Tibial nerve (tissue), 4 donors: ENCODE data around the gene INTS12. TPM values are rescaled to one million over a fixed set of nuclear protein-coding genes. Genes with fewer than 3 reads are reported as not detected.

Experiments used
- DNase-seq, 2 donors: peaks; one replicate each; pipeline ENCODE4 v3.0.0-alpha.2; 2019; ENCODE audit warnings: low spot score in 2 of 2
- H3K27ac ChIP-seq, 4 donors: fragments of 200-600 bp; sonication (generic) in 3 of 4; one replicate each; pipeline ENCODE4 v1.5.1; 2017 to 2019; ENCODE audit warnings: mild to moderate bottlenecking in 1 of 4
- H3K27me3 ChIP-seq, 2 donors: fragments of 200-600 bp; sonication (generic) in 1 of 2; one replicate each; pipeline versions ENCODE4 v1.5.1 to v1.6.0; 2017 to 2019
- H3K36me3 ChIP-seq, 3 donors: fragments of 200-600 bp; sonication (generic); one replicate each; pipeline ENCODE4 v1.5.1; 2018 to 2019
- H3K4me1 ChIP-seq, 4 donors: fragments of 200-600 bp; sonication (generic) in 3 of 4; one replicate each; pipeline ENCODE4 v1.5.1; 2017 to 2019
- H3K4me3 ChIP-seq, 4 donors: fragments of 200-600 bp; sonication (generic) in 3 of 4; one replicate each; pipeline ENCODE4 v1.5.1; 2017 to 2019; ENCODE audit warnings: mild to moderate bottlenecking in 1 of 4, moderate library complexity in 1 of 4
- H3K9me3 ChIP-seq, 4 donors: fragments of 200-600 bp; sonication (generic) in 3 of 4; one replicate each; pipeline ENCODE4 v1.5.1; 2017 to 2019
- EP300 ChIP-seq, 2 donors: sonication (generic); formaldehyde crosslinking; IDR thresholded peaks; one replicate each; pipeline ENCODE4 v1.6.1; 2017; ENCODE audit warnings: antibody characterized with exemption in 2 of 2, mild to moderate bottlenecking in 1 of 2
- POLR2A ChIP-seq, 2 donors: fragments of 450-650 bp; IDR thresholded peaks; one replicate each; pipeline ENCODE4 v1.6.1; 2017; ENCODE audit warnings: antibody characterized with exemption in 2 of 2, mild to moderate bottlenecking in 2 of 2, moderate library complexity in 2 of 2
- WGBS, 2 donors: methylation state at CpG; one replicate each; pipeline ENCODE4 v1.1.5; 2018; 5-methylcytosine and 5-hydroxymethylcytosine counted together
- total RNA-seq, 4 donors: library from RNA; depleted of rRNA; stranded (reverse); fragments of >200 nt; gene quantifications; one replicate each; pipeline ENCODE4 v1.1.0, GENCODE V29; 2016
- TF ChIP-seq, protein P1 (sequence below), 5 experiments: fragments of 200-600 bp in 3 of 5; fragments of 450-650 bp in 2 of 5; sonication (generic) in 3 of 5; IDR thresholded peaks; one replicate each; pipeline ENCODE4 v1.5.1; 2016 to 2019; ENCODE audit warnings: antibody characterized with exemption in 5 of 5, mild to moderate bottlenecking in 3 of 5, moderate library complexity in 2 of 5

The INTS12 gene
- total RNA-seq, 4 donors from 2014 or later, result 15.7 to 29.5 (median 24.9) TPM

DNA sequence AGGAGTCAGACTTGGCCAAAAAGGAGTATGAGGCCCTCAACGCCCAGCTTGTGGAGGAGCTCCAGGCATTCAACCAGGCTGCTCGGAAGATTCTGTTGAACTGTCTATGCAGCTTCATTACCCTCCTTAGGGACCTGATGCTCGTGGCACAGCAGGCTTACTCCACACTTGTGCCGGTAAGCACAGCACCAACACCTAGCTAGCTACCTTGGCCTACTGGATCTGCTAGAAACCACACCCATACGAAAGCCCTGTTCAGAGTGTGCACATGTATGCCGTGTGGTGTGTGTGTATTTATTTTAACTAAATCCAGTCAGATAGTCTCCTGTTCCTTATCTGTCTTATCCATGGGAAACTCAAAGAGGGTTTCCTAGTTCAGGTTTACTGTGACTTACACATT lies 49.3 kb downstream of the INTS12 start:
- no peaks in the 10 kb centered on the region for H3K9me3 ChIP-seq
- WGBS, 2 donors, result 90 to 92% methylated on average over 6 of the region's 6 CpGs

DNA sequence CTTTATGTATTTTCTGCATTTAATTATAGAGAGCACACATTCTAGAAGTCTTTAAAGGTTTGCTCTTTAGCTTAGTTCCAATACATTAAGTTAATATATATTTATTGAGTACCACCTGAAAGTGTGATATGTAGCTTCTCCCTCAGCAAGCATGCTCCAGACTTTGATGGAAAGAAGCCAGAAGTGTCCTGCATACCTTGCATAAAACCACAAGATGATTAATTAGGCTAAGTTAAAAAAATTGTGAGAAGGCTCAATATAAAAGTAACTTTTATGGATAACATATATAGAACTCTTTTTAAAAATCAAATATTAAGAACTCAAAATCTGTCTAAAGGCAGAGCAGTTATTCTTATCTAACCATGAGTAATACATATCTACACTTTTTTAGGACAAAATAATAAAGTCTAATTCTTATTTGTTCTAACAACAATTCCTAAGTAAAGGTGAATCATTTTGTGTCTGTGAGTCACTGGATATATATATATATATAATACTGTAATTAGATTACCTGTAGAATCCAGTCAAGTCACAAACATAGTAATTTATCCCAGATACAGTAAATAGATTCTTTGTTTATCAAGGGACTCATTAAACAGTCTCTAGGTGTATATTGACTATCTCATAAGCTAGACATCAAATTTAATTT lies 51.2 kb downstream of the INTS12 start:
- DNase-seq, result no peak

More for the DNA sequence above, 49.3 kb downstream of the INTS12 start:
- H3K4me3 ChIP-seq, result no peak overlapping the region
- H3K27ac ChIP-seq, result no peak overlapping the region
- DNase-seq, result no peak
- no peak for TF ChIP-seq EP300 (IDR thresholded peaks at IDR 0.05)
- TF ChIP-seq, protein P1, sequence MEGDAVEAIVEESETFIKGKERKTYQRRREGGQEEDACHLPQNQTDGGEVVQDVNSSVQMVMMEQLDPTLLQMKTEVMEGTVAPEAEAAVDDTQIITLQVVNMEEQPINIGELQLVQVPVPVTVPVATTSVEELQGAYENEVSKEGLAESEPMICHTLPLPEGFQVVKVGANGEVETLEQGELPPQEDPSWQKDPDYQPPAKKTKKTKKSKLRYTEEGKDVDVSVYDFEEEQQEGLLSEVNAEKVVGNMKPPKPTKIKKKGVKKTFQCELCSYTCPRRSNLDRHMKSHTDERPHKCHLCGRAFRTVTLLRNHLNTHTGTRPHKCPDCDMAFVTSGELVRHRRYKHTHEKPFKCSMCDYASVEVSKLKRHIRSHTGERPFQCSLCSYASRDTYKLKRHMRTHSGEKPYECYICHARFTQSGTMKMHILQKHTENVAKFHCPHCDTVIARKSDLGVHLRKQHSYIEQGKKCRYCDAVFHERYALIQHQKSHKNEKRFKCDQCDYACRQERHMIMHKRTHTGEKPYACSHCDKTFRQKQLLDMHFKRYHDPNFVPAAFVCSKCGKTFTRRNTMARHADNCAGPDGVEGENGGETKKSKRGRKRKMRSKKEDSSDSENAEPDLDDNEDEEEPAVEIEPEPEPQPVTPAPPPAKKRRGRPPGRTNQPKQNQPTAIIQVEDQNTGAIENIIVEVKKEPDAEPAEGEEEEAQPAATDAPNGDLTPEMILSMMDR (IDR thresholded peaks at IDR 0.05), result no peak
- no peak for TF ChIP-seq POLR2A (IDR thresholded peaks at IDR 0.05)
- no peaks in the 10 kb centered on the region for H3K4me1 ChIP-seq
- no peaks in the 10 kb centered on the region for H3K36me3 ChIP-seq
- no peaks in the 10 kb centered on the region for H3K27me3 ChIP-seq

DNA sequence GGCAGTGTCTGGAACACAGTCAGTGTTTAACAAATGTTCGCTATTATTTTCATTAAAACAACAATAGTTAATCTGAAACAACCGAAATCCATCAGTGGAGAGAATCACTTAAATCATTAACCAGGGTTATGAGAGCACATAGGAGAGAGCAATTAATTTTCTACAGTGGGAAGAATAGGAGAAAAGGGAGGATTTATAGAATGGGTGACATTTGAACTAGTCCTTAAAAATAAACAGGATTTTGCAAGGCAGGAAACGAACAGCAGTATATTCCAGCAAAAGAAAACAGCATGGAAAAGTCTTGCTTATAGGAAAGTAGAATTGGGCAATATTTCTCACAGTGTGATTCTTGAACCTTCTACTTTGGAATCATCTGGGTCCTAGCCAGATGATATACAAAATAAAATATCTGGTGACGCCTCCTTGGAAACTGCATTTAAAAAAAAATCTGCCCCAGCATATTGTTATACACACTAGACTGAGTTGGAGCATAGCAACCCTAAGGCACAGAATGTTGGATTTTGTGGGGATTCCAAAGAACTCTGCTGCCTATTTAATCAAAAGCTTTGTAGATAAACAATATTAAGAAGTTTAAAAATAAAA lies 56.1 kb downstream of the INTS12 start:
- no peak for DNase-seq
- Histone ChIP-seq H3K27me3 (no peaks in the 10 kb centered on the region), H3K9me3 (no peaks in the 10 kb centered on the region), H3K4me1 (no peaks in the 10 kb centered on the region), H3K27ac (no peak overlapping the region), H3K36me3 (no peaks in the 10 kb centered on the region), H3K4me3 (no peak overlapping the region)
- TF ChIP-seq, protein P1 (IDR thresholded peaks at IDR 0.05), result no peak
- no peak for TF ChIP-seq POLR2A (IDR thresholded peaks at IDR 0.05)
- no peak for TF ChIP-seq EP300 (IDR thresholded peaks at IDR 0.05)
- 69 to 72% methylated on average over 4 of the region's 4 CpGs for WGBS, 2 donors

More for the DNA sequence above, 51.2 kb downstream of the INTS12 start:
- no peaks in the 10 kb centered on the region for H3K9me3 ChIP-seq
- H3K4me1 ChIP-seq, result no peaks in the 10 kb centered on the region
- no peak overlapping the region for H3K4me3 ChIP-seq
- no peaks in the 10 kb centered on the region for H3K36me3 ChIP-seq
- H3K27ac ChIP-seq, result no peak overlapping the region
- TF ChIP-seq EP300 (IDR thresholded peaks at IDR 0.05), result no peak
- no peak for TF ChIP-seq POLR2A (IDR thresholded peaks at IDR 0.05)
- TF ChIP-seq, protein P1 (IDR thresholded peaks at IDR 0.05), result no peak
- no peaks in the 10 kb centered on the region for H3K27me3 ChIP-seq

DNA sequence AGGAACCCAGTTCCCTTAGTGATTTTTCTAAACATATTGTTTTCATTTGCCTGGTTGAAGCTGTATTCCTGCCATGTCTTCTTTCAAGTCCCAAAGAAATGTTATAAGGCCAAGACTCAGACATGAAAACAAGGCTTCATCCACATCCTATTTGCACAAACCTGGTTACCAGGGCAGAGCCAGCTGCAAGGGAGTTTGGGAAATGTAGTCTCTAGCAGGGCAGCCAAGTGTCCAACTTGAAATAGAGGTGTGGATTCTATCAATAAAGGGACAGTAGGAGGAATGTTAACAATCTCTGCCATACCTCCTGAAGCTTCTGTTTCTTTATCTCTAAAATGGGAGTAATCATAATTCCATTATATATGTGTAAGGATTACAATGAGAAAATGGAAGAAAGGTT lies 56.6 kb downstream of the INTS12 start:
- DNase-seq, result no peak
- no peaks in the 10 kb centered on the region for H3K36me3 ChIP-seq
- no peaks in the 10 kb centered on the region for H3K27me3 ChIP-seq
- no peak for TF ChIP-seq EP300 (IDR thresholded peaks at IDR 0.05)
- TF ChIP-seq POLR2A (IDR thresholded peaks at IDR 0.05), result no peak
- TF ChIP-seq, protein P1 (IDR thresholded peaks at IDR 0.05), result no peak
- H3K4me1 ChIP-seq, result no peaks in the 10 kb centered on the region
- no peak overlapping the region for H3K4me3 ChIP-seq
- no peak overlapping the region for H3K27ac ChIP-seq
- no peaks in the 10 kb centered on the region for H3K9me3 ChIP-seq

DNA sequence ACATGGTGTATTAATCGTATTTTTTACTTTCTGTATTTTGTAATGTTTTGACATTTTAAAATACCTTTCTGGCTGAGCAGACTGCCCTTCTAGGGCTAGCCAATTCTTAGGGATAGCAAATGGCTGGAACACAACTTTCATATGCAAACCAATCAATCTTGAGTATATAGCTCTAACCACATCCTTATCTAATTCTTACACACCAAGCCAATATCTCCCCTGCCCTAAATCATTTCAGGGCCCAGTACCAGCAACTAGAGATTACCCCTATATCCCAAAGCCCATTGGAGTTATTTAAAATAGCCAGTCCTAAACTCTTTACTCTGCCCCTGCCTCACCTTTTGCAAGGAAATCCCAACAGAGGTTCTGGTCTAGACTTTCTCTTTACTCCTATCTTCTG lies 58.3 kb downstream of the INTS12 start:
- no peak overlapping the region for H3K27ac ChIP-seq
- TF ChIP-seq EP300 (IDR thresholded peaks at IDR 0.05) (no peak), POLR2A (IDR thresholded peaks at IDR 0.05) (no peak)
- TF ChIP-seq, protein P1 (IDR thresholded peaks at IDR 0.05), result no peak
- DNase-seq, result no peak
- H3K27me3 ChIP-seq, result no peaks in the 10 kb centered on the region
- H3K4me1 ChIP-seq, result no peaks in the 10 kb centered on the region
- 88% methylated on average over 1 of the region's 1 CpG for WGBS, 2 donors
- no peak overlapping the region for H3K4me3 ChIP-seq
- H3K36me3 ChIP-seq, result no peaks in the 10 kb centered on the region
- H3K9me3 ChIP-seq, result no peaks in the 10 kb centered on the region
